ENCODE measurements around the gene C10orf143.
A peak's percentile ranks its signal among the peaks of the same experiment; 100 is the strongest.
"Not testable (repeated sequence)": the region's sequence is repeated elsewhere in the genome, so short reads cannot be mapped to it uniquely, and the experiment has no call there.

C10orf143 gene

DNA sequence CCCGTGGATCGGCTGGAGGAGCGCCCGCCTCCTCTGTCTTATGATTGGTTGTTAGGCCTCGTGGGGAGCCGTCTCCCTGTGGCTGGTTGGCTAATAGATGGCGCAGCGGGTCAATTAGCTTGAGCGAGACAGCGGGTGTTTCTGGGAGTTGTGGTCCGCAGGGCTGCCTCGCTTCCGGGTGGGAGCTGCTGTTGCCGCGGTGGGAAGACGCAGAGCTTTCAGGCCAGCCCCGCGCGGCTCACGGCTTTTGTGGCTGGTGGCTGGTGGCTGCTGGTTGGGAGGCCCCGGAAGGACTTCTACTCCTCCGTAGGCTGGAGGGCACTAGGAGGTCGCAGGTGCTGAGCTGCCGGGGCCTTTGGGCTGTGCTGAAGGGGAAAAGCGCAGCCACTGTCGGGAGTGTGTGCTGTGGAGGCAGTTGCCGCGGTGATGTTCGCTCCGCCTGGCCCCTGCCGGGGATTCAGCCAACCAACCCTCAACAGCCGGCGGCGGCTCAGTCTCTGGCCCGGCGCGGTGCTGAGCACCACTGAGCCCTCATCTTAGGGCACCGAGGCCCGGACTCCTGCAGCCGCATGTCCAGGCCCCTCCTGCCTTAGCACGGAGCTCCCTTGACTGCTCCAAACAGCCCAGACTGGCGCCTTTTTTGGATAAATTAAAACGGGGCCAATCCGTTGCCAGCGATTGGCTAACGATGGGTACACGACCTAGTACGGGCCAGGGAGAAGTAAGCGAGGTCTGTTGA lies 652 bp upstream of the C10orf143 start:
- DNase-seq, result peak; percentile 92

GRCh38 chr10:130109796-130110245 lies 809 bp downstream of the C10orf143 start:
- peak; percentile 35 for DNase-seq

- no peak for DNase-seq
Observed at GRCh38 chr10:130108934-130109604, 1.6 kb downstream of the C10orf143 start.

DNA sequence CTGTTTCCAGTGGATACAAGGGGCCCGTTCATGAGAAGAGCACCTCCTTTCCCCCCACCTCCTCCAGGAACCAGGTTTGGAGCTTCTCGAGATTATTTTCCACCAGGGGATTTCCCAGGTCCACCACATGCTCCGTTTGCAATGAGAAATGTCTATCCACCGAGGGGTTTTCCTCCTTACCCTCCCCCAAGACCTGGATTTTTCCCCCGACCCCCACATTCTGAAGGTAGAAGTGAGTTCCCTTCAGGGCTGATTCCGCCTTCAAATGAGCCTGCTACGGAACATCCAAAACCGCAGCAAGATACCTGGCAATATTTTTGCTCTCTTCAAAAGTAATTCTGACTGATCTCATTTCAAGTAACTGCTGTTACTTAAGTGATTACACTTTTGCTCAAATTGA lies 2.5 kb downstream of the C10orf143 start:
- not testable (repeated sequence) for DNase-seq

- no peak for DNase-seq
Observed at GRCh38 chr10:130105724-130106123, 4.9 kb downstream of the C10orf143 start.

- DNase-seq, result no peak
Observed at GRCh38 chr10:130099344-130099743, 11.3 kb downstream of the C10orf143 start.

DNA sequence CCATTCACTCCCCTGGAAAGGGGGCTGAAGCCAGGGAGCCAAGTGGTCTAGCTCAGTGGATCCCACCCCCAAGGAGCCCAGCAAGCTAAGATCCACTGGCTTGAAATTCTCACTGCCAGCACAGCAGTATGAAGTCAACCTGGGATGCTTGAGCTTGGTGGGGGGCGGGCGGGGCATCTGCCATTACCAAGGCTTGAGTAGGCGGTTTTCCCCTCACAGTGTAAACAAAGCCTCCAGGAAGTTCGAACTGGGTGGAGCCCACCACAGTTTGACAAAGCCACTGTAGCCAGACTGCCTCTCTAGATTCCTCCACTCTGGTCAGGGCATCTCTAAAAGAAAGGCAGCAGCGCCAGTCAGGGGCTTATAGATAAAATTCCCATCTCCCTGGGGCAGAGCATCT lies 20.1 kb downstream of the C10orf143 start:
- not testable (repeated sequence) for DNase-seq

GRCh38 chr10:130080461-130080814 lies 30.2 kb downstream of the C10orf143 start:
- no peak for DNase-seq

GRCh38 chr10:130079614-130080460 lies 30.8 kb downstream of the C10orf143 start:
- no peak for DNase-seq

- no peak for DNase-seq
Observed at GRCh38 chr10:130078120-130078519, 32.5 kb downstream of the C10orf143 start.

- DNase-seq, result no peak
Observed at GRCh38 chr10:130076681-130077080, 33.9 kb downstream of the C10orf143 start.

- DNase-seq, result no peak
Observed at GRCh38 chr10:130074639-130075038, 36.0 kb downstream of the C10orf143 start.

DNA sequence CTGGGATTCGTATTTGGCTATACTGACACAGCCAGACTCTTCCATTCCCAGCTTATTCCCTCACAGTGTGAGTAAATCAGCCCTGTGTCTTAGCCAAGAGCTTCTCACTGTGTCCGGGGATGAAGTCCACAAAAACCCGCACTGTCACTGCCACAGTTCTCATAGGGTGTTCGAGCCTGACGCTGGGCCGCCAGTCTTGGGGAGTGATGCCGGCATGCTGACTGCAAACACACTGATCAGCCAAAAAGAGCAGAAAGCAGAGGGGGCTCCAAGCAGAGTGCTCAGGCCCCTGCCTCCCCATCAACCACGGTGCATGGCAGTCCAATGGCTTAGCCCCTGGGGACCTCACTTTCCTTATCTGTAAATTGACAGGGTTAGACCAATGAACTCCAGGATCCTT lies 36.7 kb downstream of the C10orf143 start:
- no peak for DNase-seq

DNA sequence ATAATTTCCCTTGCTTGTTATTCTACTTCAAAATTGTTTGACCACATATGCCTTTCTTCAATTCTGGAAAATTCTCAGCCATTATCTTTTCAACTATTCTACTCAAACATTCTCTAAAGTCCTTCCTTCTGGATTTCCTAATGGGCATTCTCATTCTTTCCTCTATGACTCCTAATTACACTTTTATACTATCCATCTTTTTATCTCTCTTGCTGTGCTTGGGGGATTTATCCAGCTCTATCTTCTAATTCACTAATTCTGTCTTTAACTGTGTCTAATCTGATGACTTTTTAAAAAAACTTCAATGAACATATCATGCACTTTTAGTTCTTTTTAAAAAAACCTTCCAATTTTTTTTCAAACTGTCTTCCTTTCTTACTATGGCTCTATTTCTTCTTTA lies 38.4 kb downstream of the C10orf143 start:
- DNase-seq, result no peak

GRCh38 chr10:130067893-130068292 lies 42.7 kb downstream of the C10orf143 start:
- no peak for DNase-seq

GRCh38 chr10:130066743-130067142 lies 43.9 kb downstream of the C10orf143 start:
- no peak for DNase-seq

- DNase-seq, result no peak
Observed at GRCh38 chr10:130065251-130065650, 45.4 kb downstream of the C10orf143 start.

GRCh38 chr10:130064783-130065182 lies 45.8 kb downstream of the C10orf143 start:
- DNase-seq, result no peak

DNA sequence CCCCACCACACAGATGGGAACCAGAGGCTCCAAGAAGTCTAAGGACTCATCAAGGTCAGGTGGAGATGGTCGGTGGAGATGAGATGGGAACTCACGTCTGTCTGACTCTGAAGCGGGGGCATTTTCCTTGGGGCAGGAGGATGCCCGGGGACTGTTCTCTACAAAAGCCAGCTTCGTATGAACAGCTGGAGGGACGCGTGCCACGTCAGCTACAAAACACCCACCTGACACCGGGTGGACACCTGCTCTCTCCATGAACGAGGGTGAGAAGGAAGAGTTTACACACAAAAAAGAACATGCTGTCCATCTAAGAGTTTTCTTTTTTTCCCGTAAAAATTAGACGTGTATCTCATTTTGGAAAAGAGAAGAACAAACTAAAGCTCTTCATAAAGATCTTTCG lies 47.7 kb downstream of the C10orf143 start:
- DNase-seq, result no peak

DNA sequence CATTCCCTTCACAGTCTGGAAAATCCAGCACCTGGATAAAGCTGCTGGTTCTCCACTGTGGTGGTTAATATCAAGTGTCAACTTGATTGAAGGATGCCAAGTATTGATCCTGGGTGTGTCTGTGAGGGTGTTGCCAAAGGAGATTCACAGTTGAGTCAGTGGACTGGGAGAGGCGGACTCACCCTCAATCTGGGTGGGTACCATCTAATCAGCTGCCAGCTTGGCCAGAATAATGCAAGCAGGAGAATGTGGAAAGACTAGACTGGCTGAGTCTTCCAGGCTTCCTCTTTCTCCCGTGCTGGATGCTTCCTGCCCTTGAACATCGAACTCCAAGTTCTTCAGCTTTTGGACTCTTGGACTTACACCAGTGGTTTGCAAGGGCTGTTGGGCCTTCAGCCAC lies 48.4 kb downstream of the C10orf143 start:
- no peak for DNase-seq

GRCh38 chr10:130061760-130062159 lies 48.9 kb downstream of the C10orf143 start:
- DNase-seq, result no peak

GRCh38 chr10:130054021-130054420 lies 56.6 kb downstream of the C10orf143 start:
- no peak for DNase-seq

DNA sequence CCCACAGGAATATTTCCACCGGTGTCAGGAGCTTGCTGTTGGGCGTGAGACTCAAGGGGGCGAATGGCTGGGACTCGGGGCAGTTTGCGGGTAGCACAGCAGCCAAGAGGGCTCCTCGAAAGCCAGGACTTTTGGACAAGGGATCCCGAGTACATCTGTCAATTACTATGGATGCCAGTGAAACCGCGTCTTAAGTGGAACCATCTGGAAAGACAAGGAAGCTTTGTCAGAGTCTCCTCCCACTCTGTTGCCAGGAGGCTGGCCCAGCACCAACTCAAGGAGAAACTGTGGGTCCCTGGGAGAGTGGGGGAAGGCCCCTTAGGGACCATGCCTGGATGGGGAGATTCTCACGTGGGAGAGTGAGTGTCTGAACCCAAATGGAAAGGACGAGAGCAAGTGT lies 57.1 kb downstream of the C10orf143 start:
- no peak for DNase-seq

DNA sequence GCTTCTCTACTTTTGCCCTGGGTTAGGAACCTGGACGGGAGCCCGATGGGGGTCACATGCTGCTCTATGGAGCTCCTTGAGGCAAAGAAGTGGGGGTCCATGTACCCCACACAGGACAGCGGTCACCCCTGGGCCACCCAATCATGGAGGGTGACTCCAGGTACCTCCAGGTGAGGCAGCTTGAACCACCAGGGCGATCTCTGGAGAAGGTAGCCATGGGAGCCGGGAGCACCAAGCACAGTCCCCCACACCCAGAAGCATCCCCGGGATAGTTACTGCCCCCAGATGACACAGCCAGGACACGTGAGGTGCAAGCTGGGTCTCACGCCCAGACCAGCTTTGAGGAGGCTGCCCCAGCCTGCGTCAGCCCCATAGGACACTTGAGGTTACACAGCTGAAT lies 58.4 kb downstream of the C10orf143 start:
- no peak for DNase-seq

All from NK-92 treated with Interleukin-12 subunit alpha and Interleukin-12 subunit beta, amount 100 ng/mL, for 24 hours (cell line).